ENCODE data around the gene PDZD2. TPM values are rescaled to one million over a fixed set of nuclear protein-coding genes. Genes with fewer than 3 reads are reported as not detected.

The PDZD2 gene
- total RNA-seq, 3 donors from 2014 or later (not counting 1 experiment from before 2014, with no cell fraction given): 0.50 to 1.3 (median 0.66) TPM

- Histone ChIP-seq H3K27me3 (ENCODE audit: control insufficient read depth, insufficient read depth, low read length) (peaks cover 4% of the 10 kb centered on the region), H3K4me1 (ENCODE audit: control insufficient read depth, insufficient read depth, low read length) (peaks cover 12% of the 10 kb centered on the region), H3K4me3 (ENCODE audit: low read length) (no peak overlapping the region), H3K36me3 (ENCODE audit: control insufficient read depth, insufficient read depth, low read length) (no peaks in the 10 kb centered on the region), H3K9me3 (ENCODE audit: control insufficient read depth, insufficient read depth, low read length) (peaks cover 6% of the 10 kb centered on the region), H3K27ac (ENCODE audit: low read length) (no peak overlapping the region)
- DNase-seq (no peak), ATAC-seq (no peak)
- H3K4me3 Mint-ChIP-seq: no peak overlapping the region
- intact Hi-C loops (cut with micrococcal nuclease): no loop called here
- no peak overlapping the region for H3K27ac Mint-ChIP-seq
- H3K27me3 Mint-ChIP-seq (ENCODE audit: low read depth in 2 of 2): peaks cover 39 to 55% of the 10 kb centered on the region in 2 donors
- TF ChIP-seq CTCF (IDR thresholded peaks at IDR 0.05): no peak
- peaks cover 10% of the 10 kb centered on the region for H3K36me3 Mint-ChIP-seq
- peaks cover 5 to 13% of the 10 kb centered on the region in 2 donors for H3K9me3 Mint-ChIP-seq
- peaks cover 13 to 15% of the 10 kb centered on the region in 2 donors for H3K4me1 Mint-ChIP-seq
These were observed 220.2 kb downstream of the PDZD2 start for GRCh38 chr5:31859096-31859495.

GRCh38 chr5:31860278-31860677 lies 221.3 kb downstream of the PDZD2 start:
- Histone ChIP-seq H3K27me3 (ENCODE audit: control insufficient read depth, insufficient read depth, low read length) (no peaks in the 10 kb centered on the region), H3K4me3 (ENCODE audit: low read length) (no peak overlapping the region), H3K9me3 (ENCODE audit: control insufficient read depth, insufficient read depth, low read length) (peaks cover 6% of the 10 kb centered on the region), H3K36me3 (ENCODE audit: control insufficient read depth, insufficient read depth, low read length) (no peaks in the 10 kb centered on the region), H3K27ac (ENCODE audit: low read length) (no peak overlapping the region), H3K4me1 (ENCODE audit: control insufficient read depth, insufficient read depth, low read length) (peaks cover under 1% of the 10 kb centered on the region)
- Mint-ChIP-seq H3K4me1 (peaks cover 3 to 4% of the 10 kb centered on the region in 2 donors), H3K9me3 (peaks cover 5 to 13% of the 10 kb centered on the region in 2 donors), H3K4me3 (no peak overlapping the region), H3K27me3 (ENCODE audit: low read depth in 2 of 2) (peaks cover 28 to 47% of the 10 kb centered on the region in 2 donors), H3K27ac (no peak overlapping the region), H3K36me3 (peaks cover 10% of the 10 kb centered on the region)
- no peak for TF ChIP-seq CTCF (IDR thresholded peaks at IDR 0.05)
- intact Hi-C loops (cut with micrococcal nuclease): no loop called here
- ATAC-seq (no peak), DNase-seq (no peak)
- 97% methylated on average over 4 of the region's 4 CpGs for WGBS (ENCODE audit: insufficient coverage)

GRCh38 chr5:31860726-31861433 lies 221.9 kb downstream of the PDZD2 start:
- Histone ChIP-seq H3K9me3 (ENCODE audit: control insufficient read depth, insufficient read depth, low read length) (peaks cover 6% of the 10 kb centered on the region), H3K27ac (ENCODE audit: low read length) (no peak overlapping the region), H3K36me3 (ENCODE audit: control insufficient read depth, insufficient read depth, low read length) (no peaks in the 10 kb centered on the region), H3K4me3 (ENCODE audit: low read length) (no peak overlapping the region), H3K27me3 (ENCODE audit: control insufficient read depth, insufficient read depth, low read length) (no peaks in the 10 kb centered on the region), H3K4me1 (ENCODE audit: control insufficient read depth, insufficient read depth, low read length) (no peaks in the 10 kb centered on the region)
- peaks cover 5 to 13% of the 10 kb centered on the region in 2 donors for H3K9me3 Mint-ChIP-seq
- H3K27ac Mint-ChIP-seq: no peak overlapping the region
- WGBS (ENCODE audit: insufficient coverage): 94% methylated on average over 8 of the region's 9 CpGs
- intact Hi-C loops (cut with micrococcal nuclease): no loop called here
- ATAC-seq (no peak), DNase-seq (no peak)
- peaks cover 10% of the 10 kb centered on the region for H3K36me3 Mint-ChIP-seq
- no peaks in the 10 kb centered on the region for H3K4me1 Mint-ChIP-seq
- H3K4me3 Mint-ChIP-seq: no peak overlapping the region
- no peak for TF ChIP-seq CTCF (IDR thresholded peaks at IDR 0.05)
- H3K27me3 Mint-ChIP-seq (ENCODE audit: low read depth in 2 of 2): peaks cover 24 to 42% of the 10 kb centered on the region in 2 donors

- WGBS (ENCODE audit: insufficient coverage): 86% methylated on average over 3 of the region's 3 CpGs
These were observed 222.7 kb downstream of the PDZD2 start for GRCh38 chr5:31861601-31862000.

More at GRCh38 chr5:31861601-31862000, 222.7 kb downstream of the PDZD2 start:
- Mint-ChIP-seq H3K9me3 (peaks cover 5 to 13% of the 10 kb centered on the region in 2 donors), H3K27ac (no peak overlapping the region), H3K4me3 (no peak overlapping the region), H3K4me1 (no peaks in the 10 kb centered on the region), H3K36me3 (peaks cover 10% of the 10 kb centered on the region), H3K27me3 (ENCODE audit: low read depth in 2 of 2) (peaks cover 22 to 42% of the 10 kb centered on the region in 2 donors)
- DNase-seq (no peak), ATAC-seq (no peak)
- Histone ChIP-seq H3K9me3 (ENCODE audit: control insufficient read depth, insufficient read depth, low read length) (peaks cover 6% of the 10 kb centered on the region), H3K27me3 (ENCODE audit: control insufficient read depth, insufficient read depth, low read length) (no peaks in the 10 kb centered on the region), H3K4me3 (ENCODE audit: low read length) (no peak overlapping the region), H3K36me3 (ENCODE audit: control insufficient read depth, insufficient read depth, low read length) (no peaks in the 10 kb centered on the region), H3K27ac (ENCODE audit: low read length) (no peak overlapping the region), H3K4me1 (ENCODE audit: control insufficient read depth, insufficient read depth, low read length) (no peaks in the 10 kb centered on the region)
- intact Hi-C loops (cut with micrococcal nuclease): no loop called here
- TF ChIP-seq CTCF (IDR thresholded peaks at IDR 0.05): no peak

All from natural killer cell (primary cell).